GM12892 (cell line): Measurements from ENCODE around the gene KDM6B.

ENCODE experiments used
- DNase-seq: peaks from one replicate; pipeline ENCODE4 v3.0.0; 2011; ENCODE audit not compliant: insufficient read length
- FAIRE-seq: peaks from 2 replicates; lab custom pipeline; 2011; peaks lifted over from hg19 to GRCh38; lab: Jason Lieb, UNC
- POLR2A ChIP-seq: IDR thresholded peaks from 2 replicates; pipeline ENCODE4 v1.6.1; 2011; ENCODE audit warnings: low read depth, low read length, control low read depth
- POLR2AphosphoS5 ChIP-seq: IDR thresholded peaks from 2 replicates; pipeline ENCODE4 v1.6.1; 2011; ENCODE audit warnings: low read depth, low read length, control low read depth
- TAF1 ChIP-seq: IDR thresholded peaks from 2 replicates; pipeline ENCODE4 v1.6.1; 2011; ENCODE audit warnings: low read depth, mild to moderate bottlenecking, control low read depth, low read length, borderline replicate concordance

Gene KDM6B

GRCh38 chr17:7878234-7878633, 44.2 kb downstream of the KDM6B start:
- FAIRE-seq, result no peak
- no peak for TF ChIP-seq POLR2A

GRCh38 chr17:7880076-7880868, 46.3 kb downstream of the KDM6B start:
- no peak for DNase-seq
- TF ChIP-seq TAF1 (no peak), POLR2AphosphoS5 (no peak), POLR2A (no peak)
- no peak for FAIRE-seq

More at GRCh38 chr17:7878234-7878633, 44.2 kb downstream of the KDM6B start:
- DNase-seq, result no peak

GRCh38 chr17:7881276-7882054, 47.4 kb downstream of the KDM6B start:
- FAIRE-seq (no peak), DNase-seq (no peak)
- TF ChIP-seq POLR2AphosphoS5 (no peak), TAF1 (no peak), POLR2A (no peak)

- peak; percentile 54 for FAIRE-seq
- no peak for DNase-seq
- no peak for TF ChIP-seq POLR2AphosphoS5
- TF ChIP-seq TAF1, result no peak
- no peak for TF ChIP-seq POLR2A
Measured at GRCh38 chr17:7882068-7882467, 48.1 kb downstream of the KDM6B start.

- FAIRE-seq, result no peak
- no peak for DNase-seq
- no peak for TF ChIP-seq POLR2AphosphoS5
- TF ChIP-seq POLR2A, result no peak
- no peak for TF ChIP-seq TAF1
Measured at GRCh38 chr17:7882629-7883028, 48.6 kb downstream of the KDM6B start.
